ENCODE measurements around the gene SUPT5H.

Gene SUPT5H

GRCh38 chr19:39492225-39492624, 46.8 kb downstream of the SUPT5H start:
- H3K4me2 ChIP-seq (ENCODE audit: insufficient read depth, low read length) = no peak overlapping the region
- H3K4me1 ChIP-seq (ENCODE audit: insufficient read depth, low read length) = no peaks in the 10 kb centered on the region
- H3K36me3 ChIP-seq (ENCODE audit: insufficient read depth, low read length) = peaks cover 41% of the 10 kb centered on the region
- ATAC-seq (ENCODE audit: insufficient read depth, low read depth) = no peak
- no peak overlapping the region for H2AFZ ChIP-seq (ENCODE audit: low read depth, low read length)
- no peak overlapping the region for H3K9ac ChIP-seq (ENCODE audit: low read depth, low read length)
- H3K27ac ChIP-seq (ENCODE audit: low read length) = no peak overlapping the region
- no peaks in the 10 kb centered on the region for H3K9me3 ChIP-seq (ENCODE audit: insufficient read depth, low read length, severe bottlenecking)
- no peaks in the 10 kb centered on the region for H4K20me1 ChIP-seq (ENCODE audit: insufficient read depth, low read length)
- H3K4me3 ChIP-seq (ENCODE audit: low read depth in 1 of 2, low read length in 2 of 2) = no peak overlapping the region
- TF ChIP-seq EZH2 (IDR thresholded peaks at IDR 0.05; ENCODE audit: borderline replicate concordance, low read depth, low read length, severe bottlenecking) = no peak
- TF ChIP-seq CTCF (IDR thresholded peaks at IDR 0.05; ENCODE audit: borderline replicate concordance, extremely low read depth, low read length, poor library complexity, severe bottlenecking) = no peak
- no peaks in the 10 kb centered on the region for H3K79me2 ChIP-seq (ENCODE audit: insufficient read depth, low read length)
- no peak for DNase-seq
- peaks cover 7% of the 10 kb centered on the region for H3K27me3 ChIP-seq (ENCODE audit: insufficient read depth, low read length, poor library complexity)

- no peak overlapping the region for H2AFZ ChIP-seq (ENCODE audit: low read depth, low read length)
- H3K4me3 ChIP-seq (ENCODE audit: low read depth in 1 of 2, low read length in 2 of 2) = no peak overlapping the region
- TF ChIP-seq EZH2 (IDR thresholded peaks at IDR 0.05; ENCODE audit: borderline replicate concordance, low read depth, low read length, severe bottlenecking) (no peak), CTCF (IDR thresholded peaks at IDR 0.05; ENCODE audit: borderline replicate concordance, extremely low read depth, low read length, poor library complexity, severe bottlenecking) (no peak)
- H3K27ac ChIP-seq (ENCODE audit: low read length) = no peak overlapping the region
- no peaks in the 10 kb centered on the region for H3K79me2 ChIP-seq (ENCODE audit: insufficient read depth, low read length)
- DNase-seq (no peak), ATAC-seq (ENCODE audit: insufficient read depth, low read depth) (no peak)
- H3K9me3 ChIP-seq (ENCODE audit: insufficient read depth, low read length, severe bottlenecking) = no peaks in the 10 kb centered on the region
- peaks cover 12% of the 10 kb centered on the region for H3K27me3 ChIP-seq (ENCODE audit: insufficient read depth, low read length, poor library complexity)
- H3K36me3 ChIP-seq (ENCODE audit: insufficient read depth, low read length) = peaks cover 40% of the 10 kb centered on the region
- H3K4me2 ChIP-seq (ENCODE audit: insufficient read depth, low read length) = no peak overlapping the region
- H3K9ac ChIP-seq (ENCODE audit: low read depth, low read length) = no peak overlapping the region
- H3K4me1 ChIP-seq (ENCODE audit: insufficient read depth, low read length) = peaks cover 2% of the 10 kb centered on the region; the same call in 1 of the 2 replicates
- H4K20me1 ChIP-seq (ENCODE audit: insufficient read depth, low read length) = no peaks in the 10 kb centered on the region
These were observed 47.4 kb downstream of the SUPT5H start for GRCh38 chr19:39492788-39493187.

DNA sequence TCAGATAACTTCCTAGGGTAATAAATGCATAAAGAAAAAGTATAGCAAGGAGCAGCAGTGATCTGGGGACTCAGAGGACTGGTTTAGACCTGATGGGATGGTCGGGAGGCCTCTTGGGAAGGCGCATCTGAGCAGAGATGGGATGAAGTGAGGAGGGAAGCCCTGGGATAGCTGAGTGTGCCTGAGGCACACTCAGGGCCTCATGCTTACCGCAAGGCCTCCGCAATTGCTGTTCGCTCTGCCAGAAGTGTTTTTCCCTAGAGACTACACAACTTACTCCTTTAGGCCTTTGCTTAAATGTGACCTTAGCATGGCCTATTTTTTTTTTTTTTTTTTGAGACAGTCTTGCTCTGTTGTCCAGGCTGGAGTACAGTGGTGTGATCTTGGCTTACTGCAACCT, 49.3 kb downstream of the SUPT5H start:
- no peak for ATAC-seq (ENCODE audit: insufficient read depth, low read depth)
- no peak overlapping the region for H3K4me2 ChIP-seq (ENCODE audit: insufficient read depth, low read length)

More for the DNA sequence above, 49.3 kb downstream of the SUPT5H start:
- H3K4me3 ChIP-seq (ENCODE audit: low read depth in 1 of 2, low read length in 2 of 2) = no peak overlapping the region
- peaks cover 5% of the 10 kb centered on the region for H3K4me1 ChIP-seq (ENCODE audit: insufficient read depth, low read length)
- peaks cover 21% of the 10 kb centered on the region for H3K36me3 ChIP-seq (ENCODE audit: insufficient read depth, low read length)
- no peak overlapping the region for H2AFZ ChIP-seq (ENCODE audit: low read depth, low read length)
- TF ChIP-seq CTCF (IDR thresholded peaks at IDR 0.05; ENCODE audit: borderline replicate concordance, extremely low read depth, low read length, poor library complexity, severe bottlenecking) (no peak), EZH2 (IDR thresholded peaks at IDR 0.05; ENCODE audit: borderline replicate concordance, low read depth, low read length, severe bottlenecking) (no peak)
- no peaks in the 10 kb centered on the region for H4K20me1 ChIP-seq (ENCODE audit: insufficient read depth, low read length)
- H3K9me3 ChIP-seq (ENCODE audit: insufficient read depth, low read length, severe bottlenecking) = no peaks in the 10 kb centered on the region
- no peak overlapping the region for H3K27ac ChIP-seq (ENCODE audit: low read length)
- peaks cover 20% of the 10 kb centered on the region for H3K27me3 ChIP-seq (ENCODE audit: insufficient read depth, low read length, poor library complexity)
- H3K9ac ChIP-seq (ENCODE audit: low read depth, low read length) = no peak overlapping the region
- H3K79me2 ChIP-seq (ENCODE audit: insufficient read depth, low read length) = no peaks in the 10 kb centered on the region
- DNase-seq = no peak
